HepG2 (cell line): ENCODE data around the gene PASK. TPM values are rescaled to one million over a fixed set of nuclear protein-coding genes. Genes with fewer than 3 reads are reported as not detected.

Source experiments
- ATAC-seq: fragments of 200-7000 bp; cut with Tn5 transposase; 3 replicates; pipeline ENCODE4 v1.9.1; 2020; ENCODE audit warnings: mild to moderate bottlenecking, moderate library complexity
- BruUV-seq: library from RNA; stranded (reverse); fragments of 400-500 nt; replicated peaks from 2 replicates; lab custom pipeline; 2021; lab: Mats Ljungman, UMichigan
- CTCF ChIA-PET: fragments of 300-600 bp; formaldehyde crosslinking; extraction: SDS; loops from one replicate; lab custom pipeline; 2021; ENCODE audit warnings: low total read pairs, inconsistent platforms, low intra/inter-chr PET ratio; lab: Yijun Ruan, JAX
- POLR2A ChIA-PET: fragments of 350-600 bp; sonication (Branson Sonifier 250); formaldehyde crosslinking; loops from one replicate; lab custom pipeline; 2020; ENCODE audit warnings: antibody characterized with exemption, inconsistent platforms; lab: Yijun Ruan, JAX
- DNase-seq: peaks from one replicate; pipeline ENCODE4 v3.0.0-alpha.2; 2015; ENCODE audit warnings: low spot score
- FAIRE-seq: peaks from 3 replicates; lab custom pipeline; 2011; peaks lifted over from hg19 to GRCh38; lab: Jason Lieb, UNC
- H2AFZ ChIP-seq: one replicate; pipeline ENCODE4 v1.6.1; 2011; ENCODE audit warnings: low read length, inconsistent platforms
- H3K27ac ChIP-seq: fragments of 300-600 bp; 3 replicates; pipeline ENCODE4 v1.8.0; 2011; ENCODE audit warnings: mixed run types, mild to moderate bottlenecking, mixed read lengths, low read length, inconsistent platforms; ENCODE audit not compliant: insufficient read depth; ENCODE audit errors: extremely low read length
- H3K27me3 ChIP-seq, 2 experiments: fragments of 200-600 bp in 1 of 2; 2 replicates in 1 of 2; 3 replicates in 1 of 2; pipeline versions ENCODE4 v1.6.0 to v1.8.0; 2011; ENCODE audit warnings: low read length in 2 of 2, mild to moderate bottlenecking in 2 of 2, moderate library complexity in 2 of 2, inconsistent platforms in 1 of 2; ENCODE audit not compliant: insufficient read depth in 2 of 2, control insufficient read depth in 1 of 2
- H3K36me3 ChIP-seq, 2 experiments: fragments of 200-600 bp in 1 of 2; replicated peaks in 1 of 2; 2 replicates in 1 of 2; 3 replicates in 1 of 2; pipeline versions ENCODE4 v1.5.1 to v1.8.0; 2011; ENCODE audit warnings: low read length in 2 of 2, inconsistent platforms in 1 of 2; ENCODE audit not compliant: insufficient read depth in 2 of 2, control insufficient read depth in 1 of 2
- H3K4me1 ChIP-seq: 2 replicates; pipeline ENCODE4 v1.5.1; 2012; ENCODE audit warnings: low read length, inconsistent platforms; ENCODE audit not compliant: insufficient read depth
- H3K4me2 ChIP-seq: 2 replicates; pipeline ENCODE4 v1.6.0; 2011; ENCODE audit warnings: low read depth, low read length, inconsistent platforms
- H3K4me3 ChIP-seq, 3 experiments: fragments of 200-600 bp in 1 of 3; sonication (generic), shearing (Covaris generic) in 1 of 3; replicated peaks in 1 of 3; 2 replicates each; pipeline ENCODE4 v1.5.1; 2011 to 2016; ENCODE audit warnings: low read length in 3 of 3, inconsistent platforms in 2 of 3, low read depth in 2 of 3, mild to moderate bottlenecking in 2 of 3, control low read depth in 1 of 3, mixed read lengths in 1 of 3; ENCODE audit not compliant: insufficient read depth in 1 of 3
- H3K79me2 ChIP-seq: one replicate; pipeline ENCODE4 v1.6.1; 2011; ENCODE audit warnings: low read length, inconsistent platforms; ENCODE audit not compliant: insufficient read depth
- H3K9ac ChIP-seq: 2 replicates; pipeline ENCODE4 v1.6.0; 2011; ENCODE audit warnings: mild to moderate bottlenecking, low read depth, low read length, inconsistent platforms; ENCODE audit not compliant: insufficient read depth
- H3K9me3 ChIP-seq: 2 replicates; pipeline ENCODE4 v1.5.1; 2012; ENCODE audit warnings: mild to moderate bottlenecking, low read length
- H4K20me1 ChIP-seq: 2 replicates; pipeline ENCODE4 v1.6.0; 2011; ENCODE audit warnings: inconsistent platforms, mild to moderate bottlenecking, low read length, moderate library complexity; ENCODE audit not compliant: insufficient read depth
- HMGXB4 ChIP-seq, 2 experiments: sonication (generic) in 1 of 2; formaldehyde crosslinking in 1 of 2; IDR thresholded peaks; 2 replicates each; pipeline versions ENCODE4 v1.4.0 to v1.6.1; 2018 to 2020; ENCODE audit warnings: missing genetic modification reagents in 2 of 2, borderline replicate concordance in 1 of 2, low read depth in 1 of 2, mild to moderate bottlenecking in 1 of 2, missing biosample characterization in 1 of 2
- ZHX2 ChIP-seq, 2 experiments: sonication (generic) in 1 of 2; formaldehyde crosslinking in 1 of 2; IDR thresholded peaks; 2 replicates each; pipeline versions ENCODE4 v1.6.1 to v1.9.0; 2014 to 2022; ENCODE audit warnings: antibody characterized with exemption in 1 of 2, borderline replicate concordance in 1 of 2, inconsistent platforms in 1 of 2, low read depth in 1 of 2, missing genetic modification reagents in 1 of 2
- ZNF333 ChIP-seq: sonication (generic); formaldehyde crosslinking; IDR thresholded peaks from 2 replicates; pipeline ENCODE4 v1.4.0; 2020; ENCODE audit warnings: mild to moderate bottlenecking, missing genetic modification reagents, borderline replicate concordance
- ZNF383 ChIP-seq: sonication (generic); formaldehyde crosslinking; IDR thresholded peaks from 2 replicates; pipeline ENCODE4 v1.4.0; 2020; ENCODE audit warnings: missing genetic modification reagents, mild to moderate bottlenecking, borderline replicate concordance
- ZNF891 ChIP-seq: sonication (generic); formaldehyde crosslinking; IDR thresholded peaks from 2 replicates; pipeline ENCODE4 v1.5.0; 2020; ENCODE audit warnings: mild to moderate bottlenecking, missing genetic modification reagents
- WGBS: methylation state at CpG from one replicate; pipeline ENCODE4 v1.1.6; 2017; ENCODE audit warnings: low lambda C conversion rate; 5-methylcytosine and 5-hydroxymethylcytosine counted together
- in situ Hi-C: cut with HindIII; loops from 2 replicates; pipeline ENCODE4 v1.10.0; 2017; ENCODE audit warnings: low pct_unique_long_range_greater_than_20kb; ENCODE audit not compliant: extremely low pct_ligation_motif_present
- intact Hi-C: fragments of 100-400 bp; cut with micrococcal nuclease; formaldehyde crosslinking; loops from one replicate; pipeline ENCODE4 v1.10.0; 2022; ENCODE audit not compliant: unreplicated experiment
- polyA plus RNA-seq, 8 experiments: library from polyadenylated mRNA; depleted of rRNA in 3 of 8; stranded (reverse) in 7 of 8; unstranded in 1 of 8; fragments of >200 nt; fragmentation: Illumina TruSeq in 4 of 8; extraction: Trizol in 4 of 8; gene quantifications; 2 replicates each; pipeline versions ENCODE4 v1.2.1 to v1.2.3, GENCODE V29; 2011 to 2016; ENCODE audit warnings: low read depth in 4 of 8, missing spikeins in 1 of 8, mixed read lengths in 1 of 8; ENCODE audit not compliant: insufficient read depth in 1 of 8
- total RNA-seq, 5 experiments: library from RNA; depleted of rRNA; stranded (reverse); fragments of >200 nt; fragmentation: Illumina TruSeq; extraction: Trizol; gene quantifications; 2 replicates each; pipeline ENCODE4 v1.2.3, GENCODE V29; 2016; ENCODE audit warnings: low read depth in 1 of 5

The PASK gene
- total and polyA plus RNA-seq, 2 of the 13 experiments (the other 11 are each of a cell fraction or from before 2014, with no cell fraction given): 6.9 to 17.0 TPM

GRCh38 chr2:241063093-241063551 lies 86.2 kb downstream of the PASK start:
- Histone ChIP-seq H3K9me3 (no peaks in the 10 kb centered on the region), H3K4me3 (no peak overlapping the region; a peak in 1 of 6 replicates), H3K79me2 (no peaks in the 10 kb centered on the region), H2AFZ (no peak overlapping the region), H3K36me3 (no peaks in the 10 kb centered on the region), H3K27ac (no peak overlapping the region), H3K27me3 (peaks cover 8 to 38% of the 10 kb centered on the region in 2 experiments), H4K20me1 (no peaks in the 10 kb centered on the region; the same call in 1 of the 2 replicates), H3K4me2 (peak overlapping the region; percentile 68; the same call in 1 of the 2 replicates), H3K9ac (no peak overlapping the region), H3K4me1 (0 out of 2 replicates have a peak, but pooled peaks cover 8% of the 10 kb centered on the region)
- FAIRE-seq: no peak
- whole genome bisulfite sequencing: 44% methylated on average over 13 of the region's 13 CpGs
- in situ Hi-C loops: no loop called here
- CTCF ChIA-PET: no interaction called here
- ATAC-seq: peak; percentile 19
- no peak for DNase-seq
- no TSS peak for BruUV-seq
- intact Hi-C loops: loop anchor here (2.0 kb wide), 1 partner anchor 212 kb away; no protein-coding TSS in a partner anchor
- TF ChIP-seq ZHX2 (IDR thresholded peaks at IDR 0.05; ENCODE audit: low read depth): 0 out of 2 replicates have a peak, but pooled peaks have one; percentile 21
- no peak for TF ChIP-seq ZHX2 (CRISPR knock-in tag; IDR thresholded peaks at IDR 0.05; ENCODE audit: borderline replicate concordance)
- TF ChIP-seq ZNF333: 0 out of 2 replicates have a peak, but pooled peaks have one; percentile 41
- TF ChIP-seq HMGXB4 (CRISPR knock-in tag; IDR thresholded peaks at IDR 0.05; ENCODE audit: borderline replicate concordance in 1 of 2, low read depth in 1 of 2): no peak
- no peak for TF ChIP-seq ZNF383 (CRISPR knock-in tag)
- 0 out of 2 replicates have a peak, but pooled peaks have one; percentile 4 for TF ChIP-seq ZNF891
- POLR2A ChIA-PET: no interaction called here
